H1 (cell line): ENCODE data around the gene RBMS1. TPM values are rescaled to one million over a fixed set of nuclear protein-coding genes. Genes with fewer than 3 reads are reported as not detected.

Experiments used
- FOSL1 ChIP-seq: IDR thresholded peaks from 2 replicates; pipeline ENCODE4 v1.6.1; 2011; ENCODE audit warnings: mild to moderate bottlenecking, low read depth, low read length, moderate library complexity; ENCODE audit not compliant: insufficient read depth
- JUN ChIP-seq: IDR thresholded peaks from 2 replicates; pipeline ENCODE4 v1.6.1; 2011; ENCODE audit warnings: low read depth, mild to moderate bottlenecking, improper control_type of control experiment, low read length
- KDM1A ChIP-seq: fragments of 200-600, 300-600 bp; sonication (generic); IDR thresholded peaks from 2 replicates; pipeline ENCODE4 v1.7.1; 2016; ENCODE audit warnings: mild to moderate bottlenecking, low read length, borderline replicate concordance
- polyA plus RNA-seq, 7 experiments: library from polyadenylated mRNA; depleted of rRNA in 3 of 7; stranded (reverse) in 5 of 7; unstranded in 2 of 7; fragments of >200 nt in 5 of 7; fragments of 200-250 nt in 2 of 7; gene quantifications; 1 replicate in 5 of 7; 2 replicates in 1 of 7; 4 replicates in 1 of 7; pipeline versions ENCODE4 v1.2.1 to v1.2.3, GENCODE V29; 2011 to 2013; ENCODE audit warnings: missing spikeins in 2 of 7, mixed read lengths in 2 of 7
- total RNA-seq: library from RNA; stranded (reverse); fragmentation: NEBNext Ultra II Directional; extraction: Animal tissue kit (Norgen Biotek cat#: 25700); gene quantifications from 2 replicates; pipeline ENCODE4 v1.2.1, GENCODE V29; 2021
- TF ChIP-seq, protein P1 (sequence below): fragments of 300-600 bp; sonication (generic); IDR thresholded peaks from 2 replicates; pipeline ENCODE4 v1.7.1; 2012; ENCODE audit warnings: low read length, moderate library complexity, mild to moderate bottlenecking, inconsistent platforms; ENCODE audit not compliant: insufficient replicate concordance

RBMS1 gene
- total and polyA plus RNA-seq, 2 of the 8 experiments (the other 6 are each of a cell fraction or from before 2014, with no cell fraction given), result 53.7 to 60.0 TPM

GRCh38 chr2:160298960-160299359, 194.6 kb downstream of the RBMS1 start (continued):
- TF ChIP-seq, protein P1, sequence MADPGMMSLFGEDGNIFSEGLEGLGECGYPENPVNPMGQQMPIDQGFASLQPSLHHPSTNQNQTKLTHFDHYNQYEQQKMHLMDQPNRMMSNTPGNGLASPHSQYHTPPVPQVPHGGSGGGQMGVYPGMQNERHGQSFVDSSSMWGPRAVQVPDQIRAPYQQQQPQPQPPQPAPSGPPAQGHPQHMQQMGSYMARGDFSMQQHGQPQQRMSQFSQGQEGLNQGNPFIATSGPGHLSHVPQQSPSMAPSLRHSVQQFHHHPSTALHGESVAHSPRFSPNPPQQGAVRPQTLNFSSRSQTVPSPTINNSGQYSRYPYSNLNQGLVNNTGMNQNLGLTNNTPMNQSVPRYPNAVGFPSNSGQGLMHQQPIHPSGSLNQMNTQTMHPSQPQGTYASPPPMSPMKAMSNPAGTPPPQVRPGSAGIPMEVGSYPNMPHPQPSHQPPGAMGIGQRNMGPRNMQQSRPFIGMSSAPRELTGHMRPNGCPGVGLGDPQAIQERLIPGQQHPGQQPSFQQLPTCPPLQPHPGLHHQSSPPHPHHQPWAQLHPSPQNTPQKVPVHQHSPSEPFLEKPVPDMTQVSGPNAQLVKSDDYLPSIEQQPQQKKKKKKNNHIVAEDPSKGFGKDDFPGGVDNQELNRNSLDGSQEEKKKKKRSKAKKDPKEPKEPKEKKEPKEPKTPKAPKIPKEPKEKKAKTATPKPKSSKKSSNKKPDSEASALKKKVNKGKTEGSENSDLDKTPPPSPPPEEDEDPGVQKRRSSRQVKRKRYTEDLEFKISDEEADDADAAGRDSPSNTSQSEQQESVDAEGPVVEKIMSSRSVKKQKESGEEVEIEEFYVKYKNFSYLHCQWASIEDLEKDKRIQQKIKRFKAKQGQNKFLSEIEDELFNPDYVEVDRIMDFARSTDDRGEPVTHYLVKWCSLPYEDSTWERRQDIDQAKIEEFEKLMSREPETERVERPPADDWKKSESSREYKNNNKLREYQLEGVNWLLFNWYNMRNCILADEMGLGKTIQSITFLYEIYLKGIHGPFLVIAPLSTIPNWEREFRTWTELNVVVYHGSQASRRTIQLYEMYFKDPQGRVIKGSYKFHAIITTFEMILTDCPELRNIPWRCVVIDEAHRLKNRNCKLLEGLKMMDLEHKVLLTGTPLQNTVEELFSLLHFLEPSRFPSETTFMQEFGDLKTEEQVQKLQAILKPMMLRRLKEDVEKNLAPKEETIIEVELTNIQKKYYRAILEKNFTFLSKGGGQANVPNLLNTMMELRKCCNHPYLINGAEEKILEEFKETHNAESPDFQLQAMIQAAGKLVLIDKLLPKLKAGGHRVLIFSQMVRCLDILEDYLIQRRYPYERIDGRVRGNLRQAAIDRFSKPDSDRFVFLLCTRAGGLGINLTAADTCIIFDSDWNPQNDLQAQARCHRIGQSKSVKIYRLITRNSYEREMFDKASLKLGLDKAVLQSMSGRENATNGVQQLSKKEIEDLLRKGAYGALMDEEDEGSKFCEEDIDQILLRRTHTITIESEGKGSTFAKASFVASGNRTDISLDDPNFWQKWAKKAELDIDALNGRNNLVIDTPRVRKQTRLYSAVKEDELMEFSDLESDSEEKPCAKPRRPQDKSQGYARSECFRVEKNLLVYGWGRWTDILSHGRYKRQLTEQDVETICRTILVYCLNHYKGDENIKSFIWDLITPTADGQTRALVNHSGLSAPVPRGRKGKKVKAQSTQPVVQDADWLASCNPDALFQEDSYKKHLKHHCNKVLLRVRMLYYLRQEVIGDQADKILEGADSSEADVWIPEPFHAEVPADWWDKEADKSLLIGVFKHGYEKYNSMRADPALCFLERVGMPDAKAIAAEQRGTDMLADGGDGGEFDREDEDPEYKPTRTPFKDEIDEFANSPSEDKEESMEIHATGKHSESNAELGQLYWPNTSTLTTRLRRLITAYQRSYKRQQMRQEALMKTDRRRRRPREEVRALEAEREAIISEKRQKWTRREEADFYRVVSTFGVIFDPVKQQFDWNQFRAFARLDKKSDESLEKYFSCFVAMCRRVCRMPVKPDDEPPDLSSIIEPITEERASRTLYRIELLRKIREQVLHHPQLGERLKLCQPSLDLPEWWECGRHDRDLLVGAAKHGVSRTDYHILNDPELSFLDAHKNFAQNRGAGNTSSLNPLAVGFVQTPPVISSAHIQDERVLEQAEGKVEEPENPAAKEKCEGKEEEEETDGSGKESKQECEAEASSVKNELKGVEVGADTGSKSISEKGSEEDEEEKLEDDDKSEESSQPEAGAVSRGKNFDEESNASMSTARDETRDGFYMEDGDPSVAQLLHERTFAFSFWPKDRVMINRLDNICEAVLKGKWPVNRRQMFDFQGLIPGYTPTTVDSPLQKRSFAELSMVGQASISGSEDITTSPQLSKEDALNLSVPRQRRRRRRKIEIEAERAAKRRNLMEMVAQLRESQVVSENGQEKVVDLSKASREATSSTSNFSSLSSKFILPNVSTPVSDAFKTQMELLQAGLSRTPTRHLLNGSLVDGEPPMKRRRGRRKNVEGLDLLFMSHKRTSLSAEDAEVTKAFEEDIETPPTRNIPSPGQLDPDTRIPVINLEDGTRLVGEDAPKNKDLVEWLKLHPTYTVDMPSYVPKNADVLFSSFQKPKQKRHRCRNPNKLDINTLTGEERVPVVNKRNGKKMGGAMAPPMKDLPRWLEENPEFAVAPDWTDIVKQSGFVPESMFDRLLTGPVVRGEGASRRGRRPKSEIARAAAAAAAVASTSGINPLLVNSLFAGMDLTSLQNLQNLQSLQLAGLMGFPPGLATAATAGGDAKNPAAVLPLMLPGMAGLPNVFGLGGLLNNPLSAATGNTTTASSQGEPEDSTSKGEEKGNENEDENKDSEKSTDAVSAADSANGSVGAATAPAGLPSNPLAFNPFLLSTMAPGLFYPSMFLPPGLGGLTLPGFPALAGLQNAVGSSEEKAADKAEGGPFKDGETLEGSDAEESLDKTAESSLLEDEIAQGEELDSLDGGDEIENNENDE, result no peak
- TF ChIP-seq FOSL1 (no peak), JUN (no peak), KDM1A (no peak)
